GM12878 (cell line): ENCODE data around the gene ACYP1. TPM values are rescaled to one million over a fixed set of nuclear protein-coding genes. Genes with fewer than 3 reads are reported as not detected.

ENCODE experiments used
- FOXM1 ChIP-seq: IDR thresholded peaks from 2 replicates; pipeline ENCODE4 v1.6.1; 2012; ENCODE audit warnings: low read depth, mild to moderate bottlenecking, inconsistent platforms, low read length, moderate library complexity
- GATAD2B ChIP-seq: fragments of 450-650 bp; conservative IDR thresholded peaks from 2 replicates; pipeline ENCODE4 v1.6.1; 2017; ENCODE audit warnings: low read depth, mild to moderate bottlenecking, moderate library complexity
- HDAC6 ChIP-seq: fragments of 200-600 bp; sonication (generic); IDR thresholded peaks from one replicate; pipeline ENCODE4 v1.8.0; 2017; ENCODE audit warnings: antibody characterized with exemption; ENCODE audit not compliant: unreplicated experiment
- IKZF1 ChIP-seq: fragments of 450-650 bp; conservative IDR thresholded peaks from 2 replicates; pipeline ENCODE4 v1.6.1; 2017; ENCODE audit warnings: antibody characterized with exemption, mild to moderate bottlenecking
- MXI1 ChIP-seq: fragments of 150-350 bp; IDR thresholded peaks from 2 replicates; pipeline ENCODE4 v1.6.1; 2011; ENCODE audit warnings: low read depth, mild to moderate bottlenecking, inconsistent platforms, low read length, improper control_type of control experiment
- NBN ChIP-seq: fragments of 450-650 bp; IDR thresholded peaks from 2 replicates; pipeline ENCODE4 v1.6.1; 2016
- NFYA ChIP-seq: IDR thresholded peaks from 2 replicates; pipeline ENCODE4 v1.6.1; 2011; ENCODE audit warnings: low read depth, mild to moderate bottlenecking, low read length, improper control_type of control experiment, borderline replicate concordance
- PML ChIP-seq: IDR thresholded peaks from 2 replicates; pipeline ENCODE4 v1.6.1; 2012; ENCODE audit warnings: low read length, inconsistent platforms
- SPI1 ChIP-seq: IDR thresholded peaks from 2 replicates; pipeline ENCODE4 v1.6.1; 2011; ENCODE audit warnings: low read depth, mild to moderate bottlenecking, low read length, moderate library complexity, borderline replicate concordance; ENCODE audit not compliant: insufficient read depth
- SREBF2 ChIP-seq: IDR thresholded peaks from 2 replicates; pipeline ENCODE4 v1.6.1; 2012; ENCODE audit warnings: mild to moderate bottlenecking, low read length
- YBX1 ChIP-seq: fragments of 450-650 bp; IDR thresholded peaks from 2 replicates; pipeline ENCODE4 v1.6.1; 2016; ENCODE audit warnings: antibody characterized with exemption
- ZBED1 ChIP-seq: IDR thresholded peaks from 2 replicates; pipeline ENCODE4 v1.6.1; 2016; ENCODE audit warnings: borderline replicate concordance
- polyA plus RNA-seq, 11 experiments: library from polyadenylated mRNA; depleted of rRNA in 4 of 11; unstranded in 6 of 11; stranded (reverse) in 5 of 11; fragments of >200 nt; fragmentation: Nextera tagmentation in 4 of 11; fragmentation: Illumina TruSeq in 1 of 11; extraction: Ambion mirVana in 4 of 11; extraction: Trizol in 1 of 11; gene quantifications; 1 replicate in 1 of 11; 2 replicates in 10 of 11; pipeline versions ENCODE4 v1.2.1 to v1.2.3, GENCODE V29; 2011 to 2016; ENCODE audit warnings: inconsistent platforms in 2 of 11, missing spikeins in 2 of 11, low read depth in 1 of 11
- total RNA-seq, 4 experiments: library from RNA; depleted of rRNA in 3 of 4; stranded (reverse); fragments of >200 nt in 3 of 4; fragmentation: Illumina TruSeq in 1 of 4; extraction: Trizol in 1 of 4; gene quantifications; 2 replicates each; pipeline versions ENCODE4 v1.2.1 to v1.2.3, GENCODE V29; 2013 to 2021
- TF ChIP-seq, protein P1 (sequence below): fragments of 450-650 bp; IDR thresholded peaks from 2 replicates; pipeline ENCODE4 v1.6.1; 2014; ENCODE audit warnings: mild to moderate bottlenecking
- TF ChIP-seq, protein P2 (sequence below): fragments of 150-350 bp; IDR thresholded peaks from 2 replicates; pipeline ENCODE4 v1.6.1; 2014; ENCODE audit warnings: mild to moderate bottlenecking, low read depth, low read length
- TF ChIP-seq, protein P3 (sequence below): fragments of 450-650 bp; conservative IDR thresholded peaks from 2 replicates; pipeline ENCODE4 v1.6.1; 2017; ENCODE audit warnings: mild to moderate bottlenecking, moderate library complexity
- TF ChIP-seq, protein P4 (sequence below): fragments of 450-650 bp; formaldehyde crosslinking; IDR thresholded peaks from 2 replicates; pipeline ENCODE4 v1.4.0; 2020; ENCODE audit warnings: mild to moderate bottlenecking, moderate library complexity
- TF ChIP-seq, protein P5 (sequence below): fragments of 450-650 bp; IDR thresholded peaks from 2 replicates; pipeline ENCODE4 v1.6.1; 2018; ENCODE audit warnings: borderline replicate concordance, mild to moderate bottlenecking; ENCODE audit not compliant: partially characterized antibody

ACYP1 gene
- total and polyA plus RNA-seq, 10 of the 15 experiments (the other 5 are each of a cell fraction or from before 2014, with no cell fraction given): 18.2 to 52.6 (median 43.5) TPM

DNA sequence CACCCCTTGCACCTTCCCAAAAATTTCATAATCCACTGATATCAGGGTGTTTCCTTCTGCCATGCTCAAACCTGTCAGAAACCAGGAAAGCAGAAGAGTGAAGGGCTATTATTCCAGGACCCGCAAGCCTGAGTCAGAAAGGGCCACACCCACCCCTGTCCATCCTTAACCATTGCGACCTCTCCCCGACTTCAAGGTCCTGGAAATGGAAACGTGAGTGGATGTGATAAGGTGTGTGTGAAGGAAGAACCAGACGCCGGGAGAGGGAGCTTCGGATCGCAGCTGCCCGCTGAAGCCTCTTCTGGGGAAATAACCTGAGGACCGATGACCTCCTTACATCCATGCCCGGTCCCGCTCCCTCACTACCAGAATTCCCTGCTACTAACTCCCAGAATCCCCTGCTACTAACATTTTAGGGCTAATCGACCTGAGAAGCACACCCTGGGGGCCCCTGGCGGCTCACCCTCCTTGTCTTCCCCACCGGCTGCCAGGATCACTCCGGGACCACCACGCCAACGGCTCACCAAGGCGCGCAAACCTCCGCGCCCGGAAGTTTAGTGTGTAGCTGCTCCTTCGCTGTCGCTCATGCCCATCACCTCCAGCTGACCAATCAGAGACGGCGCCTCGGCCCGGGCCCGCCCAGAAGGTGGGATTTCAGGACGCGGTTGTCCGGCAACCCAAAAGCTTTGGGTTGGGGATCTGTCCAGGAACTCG lies at the start of gene ACYP1 (continued):
- TF ChIP-seq, protein P1, sequence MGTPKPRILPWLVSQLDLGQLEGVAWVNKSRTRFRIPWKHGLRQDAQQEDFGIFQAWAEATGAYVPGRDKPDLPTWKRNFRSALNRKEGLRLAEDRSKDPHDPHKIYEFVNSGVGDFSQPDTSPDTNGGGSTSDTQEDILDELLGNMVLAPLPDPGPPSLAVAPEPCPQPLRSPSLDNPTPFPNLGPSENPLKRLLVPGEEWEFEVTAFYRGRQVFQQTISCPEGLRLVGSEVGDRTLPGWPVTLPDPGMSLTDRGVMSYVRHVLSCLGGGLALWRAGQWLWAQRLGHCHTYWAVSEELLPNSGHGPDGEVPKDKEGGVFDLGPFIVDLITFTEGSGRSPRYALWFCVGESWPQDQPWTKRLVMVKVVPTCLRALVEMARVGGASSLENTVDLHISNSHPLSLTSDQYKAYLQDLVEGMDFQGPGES: peak; percentile 89
- TF ChIP-seq, protein P2, sequence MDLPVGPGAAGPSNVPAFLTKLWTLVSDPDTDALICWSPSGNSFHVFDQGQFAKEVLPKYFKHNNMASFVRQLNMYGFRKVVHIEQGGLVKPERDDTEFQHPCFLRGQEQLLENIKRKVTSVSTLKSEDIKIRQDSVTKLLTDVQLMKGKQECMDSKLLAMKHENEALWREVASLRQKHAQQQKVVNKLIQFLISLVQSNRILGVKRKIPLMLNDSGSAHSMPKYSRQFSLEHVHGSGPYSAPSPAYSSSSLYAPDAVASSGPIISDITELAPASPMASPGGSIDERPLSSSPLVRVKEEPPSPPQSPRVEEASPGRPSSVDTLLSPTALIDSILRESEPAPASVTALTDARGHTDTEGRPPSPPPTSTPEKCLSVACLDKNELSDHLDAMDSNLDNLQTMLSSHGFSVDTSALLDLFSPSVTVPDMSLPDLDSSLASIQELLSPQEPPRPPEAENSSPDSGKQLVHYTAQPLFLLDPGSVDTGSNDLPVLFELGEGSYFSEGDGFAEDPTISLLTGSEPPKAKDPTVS: no peak
- TF ChIP-seq SREBF2 (no peak), GATAD2B (peak; percentile 52; the same call in 1 of the 2 replicates), ZBED1 (no peak), NBN (peak; percentile 65; the same call in 1 of the 2 replicates), HDAC6 (no peak), NFYA (peak; percentile 97), SPI1 (no peak), PML (no peak), MXI1 (peak; percentile 79; the same call in 1 of the 2 replicates), YBX1 (no peak), FOXM1 (no peak), IKZF1 (peak; percentile 80)
- TF ChIP-seq, protein P3, sequence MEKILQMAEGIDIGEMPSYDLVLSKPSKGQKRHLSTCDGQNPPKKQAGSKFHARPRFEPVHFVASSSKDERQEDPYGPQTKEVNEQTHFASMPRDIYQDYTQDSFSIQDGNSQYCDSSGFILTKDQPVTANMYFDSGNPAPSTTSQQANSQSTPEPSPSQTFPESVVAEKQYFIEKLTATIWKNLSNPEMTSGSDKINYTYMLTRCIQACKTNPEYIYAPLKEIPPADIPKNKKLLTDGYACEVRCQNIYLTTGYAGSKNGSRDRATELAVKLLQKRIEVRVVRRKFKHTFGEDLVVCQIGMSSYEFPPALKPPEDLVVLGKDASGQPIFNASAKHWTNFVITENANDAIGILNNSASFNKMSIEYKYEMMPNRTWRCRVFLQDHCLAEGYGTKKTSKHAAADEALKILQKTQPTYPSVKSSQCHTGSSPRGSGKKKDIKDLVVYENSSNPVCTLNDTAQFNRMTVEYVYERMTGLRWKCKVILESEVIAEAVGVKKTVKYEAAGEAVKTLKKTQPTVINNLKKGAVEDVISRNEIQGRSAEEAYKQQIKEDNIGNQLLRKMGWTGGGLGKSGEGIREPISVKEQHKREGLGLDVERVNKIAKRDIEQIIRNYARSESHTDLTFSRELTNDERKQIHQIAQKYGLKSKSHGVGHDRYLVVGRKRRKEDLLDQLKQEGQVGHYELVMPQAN: peak; percentile 58
- TF ChIP-seq, protein P4, sequence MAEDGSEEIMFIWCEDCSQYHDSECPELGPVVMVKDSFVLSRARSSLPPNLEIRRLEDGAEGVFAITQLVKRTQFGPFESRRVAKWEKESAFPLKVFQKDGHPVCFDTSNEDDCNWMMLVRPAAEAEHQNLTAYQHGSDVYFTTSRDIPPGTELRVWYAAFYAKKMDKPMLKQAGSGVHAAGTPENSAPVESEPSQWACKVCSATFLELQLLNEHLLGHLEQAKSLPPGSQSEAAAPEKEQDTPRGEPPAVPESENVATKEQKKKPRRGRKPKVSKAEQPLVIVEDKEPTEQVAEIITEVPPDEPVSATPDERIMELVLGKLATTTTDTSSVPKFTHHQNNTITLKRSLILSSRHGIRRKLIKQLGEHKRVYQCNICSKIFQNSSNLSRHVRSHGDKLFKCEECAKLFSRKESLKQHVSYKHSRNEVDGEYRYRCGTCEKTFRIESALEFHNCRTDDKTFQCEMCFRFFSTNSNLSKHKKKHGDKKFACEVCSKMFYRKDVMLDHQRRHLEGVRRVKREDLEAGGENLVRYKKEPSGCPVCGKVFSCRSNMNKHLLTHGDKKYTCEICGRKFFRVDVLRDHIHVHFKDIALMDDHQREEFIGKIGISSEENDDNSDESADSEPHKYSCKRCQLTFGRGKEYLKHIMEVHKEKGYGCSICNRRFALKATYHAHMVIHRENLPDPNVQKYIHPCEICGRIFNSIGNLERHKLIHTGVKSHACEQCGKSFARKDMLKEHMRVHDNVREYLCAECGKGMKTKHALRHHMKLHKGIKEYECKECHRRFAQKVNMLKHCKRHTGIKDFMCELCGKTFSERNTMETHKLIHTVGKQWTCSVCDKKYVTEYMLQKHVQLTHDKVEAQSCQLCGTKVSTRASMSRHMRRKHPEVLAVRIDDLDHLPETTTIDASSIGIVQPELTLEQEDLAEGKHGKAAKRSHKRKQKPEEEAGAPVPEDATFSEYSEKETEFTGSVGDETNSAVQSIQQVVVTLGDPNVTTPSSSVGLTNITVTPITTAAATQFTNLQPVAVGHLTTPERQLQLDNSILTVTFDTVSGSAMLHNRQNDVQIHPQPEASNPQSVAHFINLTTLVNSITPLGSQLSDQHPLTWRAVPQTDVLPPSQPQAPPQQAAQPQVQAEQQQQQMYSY (CRISPR knock-in tag): no peak
- TF ChIP-seq, protein P5, sequence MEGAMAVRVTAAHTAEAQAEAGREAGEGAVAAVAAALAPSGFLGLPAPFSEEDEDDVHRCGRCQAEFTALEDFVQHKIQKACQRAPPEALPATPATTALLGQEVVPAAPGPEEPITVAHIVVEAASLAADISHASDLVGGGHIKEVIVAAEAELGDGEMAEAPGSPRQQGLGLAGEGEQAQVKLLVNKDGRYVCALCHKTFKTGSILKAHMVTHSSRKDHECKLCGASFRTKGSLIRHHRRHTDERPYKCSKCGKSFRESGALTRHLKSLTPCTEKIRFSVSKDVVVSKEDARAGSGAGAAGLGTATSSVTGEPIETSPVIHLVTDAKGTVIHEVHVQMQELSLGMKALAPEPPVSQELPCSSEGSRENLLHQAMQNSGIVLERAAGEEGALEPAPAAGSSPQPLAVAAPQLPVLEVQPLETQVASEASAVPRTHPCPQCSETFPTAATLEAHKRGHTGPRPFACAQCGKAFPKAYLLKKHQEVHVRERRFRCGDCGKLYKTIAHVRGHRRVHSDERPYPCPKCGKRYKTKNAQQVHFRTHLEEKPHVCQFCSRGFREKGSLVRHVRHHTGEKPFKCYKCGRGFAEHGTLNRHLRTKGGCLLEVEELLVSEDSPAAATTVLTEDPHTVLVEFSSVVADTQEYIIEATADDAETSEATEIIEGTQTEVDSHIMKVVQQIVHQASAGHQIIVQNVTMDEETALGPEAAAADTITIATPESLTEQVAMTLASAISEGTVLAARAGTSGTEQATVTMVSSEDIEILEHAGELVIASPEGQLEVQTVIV: peak; percentile 75
